SK-N-SH (cell line): ENCODE data around the gene EZH1.

Experiments
- CTCF ChIP-seq: fragments of 200-600 bp; sonication (generic); IDR thresholded peaks from 2 replicates; pipeline ENCODE4 v1.6.1; 2017; ENCODE audit warnings: antibody characterized with exemption, mild to moderate bottlenecking, moderate library complexity
- EP300 ChIP-seq, 2 experiments: IDR thresholded peaks; 2 replicates each; pipeline versions ENCODE4 v1.4.0 to v1.6.1; 2012; ENCODE audit warnings: borderline replicate concordance in 1 of 2, low read depth in 1 of 2, low read length in 1 of 2
- GABPA ChIP-seq: IDR thresholded peaks from 2 replicates; pipeline ENCODE4 v1.4.0; 2012; ENCODE audit warnings: low read depth, mild to moderate bottlenecking
- IRF3 ChIP-seq: fragments of 150-350 bp; IDR thresholded peaks from 2 replicates; pipeline ENCODE4 v1.6.1; 2016; ENCODE audit warnings: mild to moderate bottlenecking, low read depth, low read length
- NRF1 ChIP-seq: IDR thresholded peaks from 2 replicates; pipeline ENCODE4 v1.6.1; 2012; ENCODE audit warnings: low read depth, mild to moderate bottlenecking, low read length
- POLR2AphosphoS5 ChIP-seq: IDR thresholded peaks from 2 replicates; pipeline ENCODE4 v1.6.1; 2012; ENCODE audit warnings: low read depth, low read length
- RAD21 ChIP-seq: IDR thresholded peaks from 2 replicates; pipeline ENCODE4 v1.6.1; 2012; ENCODE audit warnings: mild to moderate bottlenecking, low read length
- RCOR1 ChIP-seq: fragments of 150-350 bp; IDR thresholded peaks from 2 replicates; pipeline ENCODE4 v1.6.1; 2017; ENCODE audit warnings: antibody characterized with exemption, low read length
- TAF1 ChIP-seq: IDR thresholded peaks from 2 replicates; pipeline ENCODE4 v1.6.1; 2012; ENCODE audit warnings: low read depth, mild to moderate bottlenecking, low read length, moderate library complexity, borderline replicate concordance
- ZBTB33 ChIP-seq: IDR thresholded peaks from 2 replicates; pipeline ENCODE4 v1.4.0; 2012; ENCODE audit warnings: low read depth, borderline replicate concordance

GRCh38 chr17:42781639-42782165, 36.9 kb upstream of the EZH1 start:
- TF ChIP-seq NRF1 (no peak), TAF1 (no peak), GABPA (no peak), POLR2AphosphoS5 (no peak), CTCF (no peak), RAD21 (no peak), RCOR1 (no peak), EP300 (IDR thresholded peaks at IDR 0.05; ENCODE audit: borderline replicate concordance in 1 of 2, low read depth in 1 of 2, low read length in 1 of 2) (no peak), IRF3 (no peak), ZBTB33 (no peak)
